K562 (cell line): ENCODE results near the gene DNAH1. TPM values are rescaled to one million over a fixed set of nuclear protein-coding genes. Genes with fewer than 3 reads are reported as not detected.

Experiments used
- ATAC-seq: fragments of 200-7000 bp; cut with Tn5 transposase; 3 replicates; pipeline ENCODE4 v1.9.1; 2020; ENCODE audit warnings: moderate library complexity
- BruUV-seq: library from RNA; stranded (reverse); fragments of 400-500 nt; replicated peaks from 2 replicates; lab custom pipeline; 2021; lab: Mats Ljungman, UMichigan
- CTCF ChIA-PET: fragments of 300-600 bp; formaldehyde crosslinking; extraction: SDS; loops from one replicate; lab custom pipeline; 2021; ENCODE audit warnings: low intra/inter-chr PET ratio; lab: Yijun Ruan, JAX
- POLR2A ChIA-PET: fragments of 300-600, 350-650 bp; sonication (Branson Sonifier 250); formaldehyde crosslinking; extraction: SDS; loops from one replicate; lab custom pipeline; 2021; ENCODE audit warnings: antibody characterized with exemption, inconsistent platforms; lab: Yijun Ruan, JAX
- DNase-seq, 4 experiments: peaks; one replicate each; pipeline versions ENCODE4 v3.0.0 to v3.0.0-alpha.2; 2011 to 2018; ENCODE audit warnings: low spot score in 3 of 4, mixed read lengths in 3 of 4; ENCODE audit errors: extremely low read depth in 1 of 4
- FAIRE-seq: peaks from 2 replicates; lab custom pipeline; 2011; peaks lifted over from hg19 to GRCh38; lab: Jason Lieb, UNC
- H2AFZ ChIP-seq: 2 replicates; pipeline ENCODE4 v1.6.0; 2011; ENCODE audit warnings: low read depth, low read length, control low read depth, inconsistent platforms
- H3K27ac ChIP-seq: fragments of 200-600 bp; 3 replicates; pipeline ENCODE4 v1.8.0; 2011; ENCODE audit warnings: low read depth, mild to moderate bottlenecking, control low read depth, inconsistent platforms, low read length, moderate library complexity, mixed read lengths; ENCODE audit errors: extremely low read depth
- H3K27me3 ChIP-seq, 2 experiments: fragments of 300-600 bp in 1 of 2; 2 replicates in 1 of 2; 3 replicates in 1 of 2; pipeline versions ENCODE4 v1.6.0 to v1.8.0; 2011; ENCODE audit warnings: inconsistent platforms in 2 of 2, low read length in 2 of 2, mild to moderate bottlenecking in 1 of 2, mixed read lengths in 1 of 2, moderate library complexity in 1 of 2; ENCODE audit not compliant: control insufficient read depth in 2 of 2, insufficient read depth in 2 of 2
- H3K36me3 ChIP-seq: fragments of 300-600 bp; 3 replicates; pipeline ENCODE4 v1.8.0; 2011; ENCODE audit warnings: mild to moderate bottlenecking, low read length, inconsistent platforms; ENCODE audit not compliant: control insufficient read depth, insufficient read depth
- H3K4me1 ChIP-seq, 2 experiments: fragments of 200-600 bp in 1 of 2; replicated peaks in 1 of 2; 2 replicates in 1 of 2; 3 replicates in 1 of 2; pipeline versions ENCODE4 v1.5.1 to v1.8.0; 2011; ENCODE audit warnings: inconsistent platforms in 2 of 2, low read length in 2 of 2, mild to moderate bottlenecking in 1 of 2, mixed read lengths in 1 of 2, moderate library complexity in 1 of 2; ENCODE audit not compliant: control insufficient read depth in 2 of 2, insufficient read depth in 2 of 2
- H3K4me2 ChIP-seq: 2 replicates; pipeline ENCODE4 v1.6.1; 2011; ENCODE audit warnings: low read length, control low read depth, inconsistent platforms, mixed read lengths; ENCODE audit not compliant: insufficient read depth
- H3K4me3 ChIP-seq: fragments of 200-600 bp; sonication (generic), shearing (Covaris generic); 2 replicates; pipeline ENCODE4 v1.5.1; 2016; ENCODE audit warnings: control low read depth, inconsistent platforms
- H3K79me2 ChIP-seq: fragments of 200-600 bp; 3 replicates; pipeline ENCODE4 v1.8.0; 2011; ENCODE audit warnings: low read length, inconsistent platforms; ENCODE audit not compliant: control insufficient read depth, insufficient read depth
- H3K9ac ChIP-seq, 2 experiments: 2 replicates each; pipeline versions ENCODE4 v1.6.0 to v1.6.1; 2011; ENCODE audit warnings: low read depth in 2 of 2, low read length in 2 of 2, control low read depth in 1 of 2, inconsistent platforms in 1 of 2, mild to moderate bottlenecking in 1 of 2, mixed read lengths in 1 of 2; ENCODE audit not compliant: insufficient read depth in 1 of 2
- H3K9me1 ChIP-seq: one replicate; pipeline ENCODE4 v1.6.0; 2011; ENCODE audit warnings: inconsistent platforms, mild to moderate bottlenecking, low read length, moderate library complexity; ENCODE audit not compliant: control insufficient read depth, insufficient read depth
- H3K9me3 ChIP-seq: replicated peaks from 2 replicates; pipeline ENCODE4 v1.5.1; 2011; ENCODE audit warnings: low read depth, low read length, inconsistent platforms; ENCODE audit not compliant: control insufficient read depth, insufficient read depth
- H4K20me1 ChIP-seq: replicated peaks from 2 replicates; pipeline ENCODE4 v1.6.1; 2011; ENCODE audit warnings: low read length, inconsistent platforms, mixed read lengths; ENCODE audit not compliant: control insufficient read depth, insufficient read depth
- CHD7 ChIP-seq: fragments of 200-600 bp; sonication (generic); IDR thresholded peaks from one replicate; pipeline ENCODE4 v1.6.1; 2012; ENCODE audit warnings: mild to moderate bottlenecking, low read depth, low read length, inconsistent platforms
- NR2F6 ChIP-seq: fragments of 450-650 bp; formaldehyde crosslinking; IDR thresholded peaks from 2 replicates; pipeline ENCODE4 v1.4.0; 2020; ENCODE audit warnings: mild to moderate bottlenecking
- ZNF431 ChIP-seq: sonication (generic); formaldehyde crosslinking; IDR thresholded peaks from 2 replicates; pipeline ENCODE4 v1.8.0; 2022; ENCODE audit warnings: mild to moderate bottlenecking, missing genetic modification reagents
- WGBS: fragments of 100-300 bp; shearing (Covaris generic); methylation state at CpG from one replicate; pipeline ENCODE4 v1.1.6; 2016; ENCODE audit warnings: low coverage, mixed read lengths; ENCODE audit not compliant: insufficient coverage; ENCODE audit errors: missing lambda C conversion rate; 5-methylcytosine and 5-hydroxymethylcytosine counted together
- in situ Hi-C: fragments of 300-500 bp; cut with MboI; formaldehyde crosslinking; loops from 4 replicates; pipeline ENCODE4 v1.15.0; 2018; ENCODE audit warnings: inconsistent platforms, mixed read lengths
- intact Hi-C: fragments of 100-400 bp; cut with micrococcal nuclease; formaldehyde crosslinking; loops from 2 replicates; pipeline ENCODE4 v1.14.2; 2022
- polyA plus RNA-seq, 8 experiments: library from polyadenylated mRNA; depleted of rRNA in 4 of 8; stranded (reverse) in 5 of 8; unstranded in 3 of 8; fragments of >200 nt; fragmentation: Nextera tagmentation in 2 of 8; fragmentation: Illumina TruSeq in 1 of 8; extraction: Ambion mirVana in 2 of 8; extraction: Trizol in 1 of 8; gene quantifications; 2 replicates each; pipeline versions ENCODE4 v1.2.1 to v1.2.3, GENCODE V29; 2011 to 2014; ENCODE audit warnings: inconsistent platforms in 1 of 8, missing spikeins in 1 of 8
- total RNA-seq, 7 experiments: library from RNA; depleted of rRNA in 6 of 7; stranded (reverse); fragments of >200 nt in 6 of 7; fragmentation: Illumina TruSeq in 2 of 7; extraction: Trizol in 2 of 7; gene quantifications; 2 replicates each; pipeline versions ENCODE4 v1.2.1 to v1.2.3, GENCODE V29; 2011 to 2021; ENCODE audit warnings: low replicate concordance in 1 of 7

The DNAH1 gene
- total and polyA plus RNA-seq, 9 of the 15 experiments (the other 6 are each of a cell fraction or from before 2014, with no cell fraction given) = 0.04 to 0.84 (median 0.50) TPM

- H3K9me3 ChIP-seq = no peaks in the 10 kb centered on the region
These were observed 48.1 kb upstream of the DNAH1 start for GRCh38 chr3:52268036-52268435.

More at GRCh38 chr3:52268036-52268435, 48.1 kb upstream of the DNAH1 start:
- in situ Hi-C loops (no loop called here), intact Hi-C loops (no loop called here)
- no peak overlapping the region for H2AFZ ChIP-seq
- WGBS = 92% methylated on average over 6 of the region's 7 CpGs
- no peak for TF ChIP-seq ZNF431 (CRISPR knock-in tag)
- TF ChIP-seq CHD7 = no peak
- no peak for TF ChIP-seq NR2F6 (CRISPR knock-in tag)
- H3K4me2 ChIP-seq = no peak overlapping the region
- H3K9me1 ChIP-seq = peaks cover 5% of the 10 kb centered on the region
- DNase-seq = no peak
- BruUV-seq = no TSS peak
- peaks cover 0 to 2% of the 10 kb centered on the region in 2 experiments; a peak in 2 of 5 replicates for H3K4me1 ChIP-seq
- FAIRE-seq = no peak
- ChIA-PET POLR2A (interaction anchor here (3.3 kb wide), 1 partner anchor 9 kb away, joined by 14 read pairs; no protein-coding TSS in a partner anchor), CTCF (no interaction called here)
- no peak overlapping the region for H3K4me3 ChIP-seq
- ATAC-seq = no peak
- peaks cover 5% of the 10 kb centered on the region; the same call in 1 of the 2 replicates for H4K20me1 ChIP-seq
- H3K9ac ChIP-seq = no peak overlapping the region
- no peaks in the 10 kb centered on the region for H3K27me3 ChIP-seq
- peaks cover 83% of the 10 kb centered on the region for H3K79me2 ChIP-seq
- H3K36me3 ChIP-seq = peaks cover 92% of the 10 kb centered on the region
- H3K27ac ChIP-seq = no peak overlapping the region
